ENCODE results near the gene RBBP9. TPM values are rescaled to one million over a fixed set of nuclear protein-coding genes. Genes with fewer than 3 reads are reported as not detected.

The RBBP9 gene
- total and polyA plus RNA-seq, 2 of the 4 experiments (the other 2 are of a cell fraction), result 4.8 to 31.4 TPM

- intact Hi-C loops (cut with micrococcal nuclease), result loop anchor here (10.0 kb wide), 1 partner anchor 59 kb away; no protein-coding TSS in a partner anchor
- H3K79me1 ChIP-seq (ENCODE audit: low read depth in 1 of 2, low read length in 2 of 2), result peaks cover 1 to 4% of the 10 kb centered on the region in 2 experiments; a peak in 2 of 4 replicates
- H3K18ac ChIP-seq (ENCODE audit: low read depth, low read length), result no peak overlapping the region
- H4K20me1 ChIP-seq (ENCODE audit: insufficient read depth, low read length), result no peaks in the 10 kb centered on the region
- no peak overlapping the region for H4K91ac ChIP-seq (ENCODE audit: insufficient read depth, low read depth, low read length)
- no CpG with 5 or more reads among the region's 6 CpGs for WGBS, 2 experiments (ENCODE audit: extremely low coverage in 2 of 2, insufficient read length in 1 of 2)
- no peak overlapping the region for H2BK15ac ChIP-seq (ENCODE audit: low read depth, low read length)
- no peak overlapping the region for H3K56ac ChIP-seq (ENCODE audit: extremely low read depth, insufficient read depth, low read length)
- no peak overlapping the region for H2BK120ac ChIP-seq (ENCODE audit: low read depth, low read length)
- no peak for TF ChIP-seq SMC3 (IDR thresholded peaks at IDR 0.05; ENCODE audit: low read depth, low read length)
- no peak for TF ChIP-seq BHLHE40 (IDR thresholded peaks at IDR 0.05; ENCODE audit: low read depth, low read length)
- TF ChIP-seq MAZ (IDR thresholded peaks at IDR 0.05; ENCODE audit: borderline replicate concordance, low read depth, low read length), result no peak
- TF ChIP-seq CEBPB (IDR thresholded peaks at IDR 0.05; ENCODE audit: low read depth, low read length), result no peak
- TF ChIP-seq RCOR1 (IDR thresholded peaks at IDR 0.05; ENCODE audit: insufficient replicate concordance, low read length), result no peak
- TF ChIP-seq NFE2L2 (IDR thresholded peaks at IDR 0.05; ENCODE audit: low read depth, low read length), result no peak
- TF ChIP-seq RAD21 (IDR thresholded peaks at IDR 0.05; ENCODE audit: low read length), result no peak
- TF ChIP-seq MAFK (IDR thresholded peaks at IDR 0.05; ENCODE audit: low read depth, low read length), result peak; percentile 73
- no peak overlapping the region for H4K8ac ChIP-seq (ENCODE audit: low read depth in 2 of 2, low read length in 2 of 2)
- H3K27ac ChIP-seq (ENCODE audit: insufficient read depth, low read length), result no peak overlapping the region
- dilution Hi-C loops (cut with HindIII; ENCODE audit: low sequenced_read_pairs, unreplicated experiment), result no loop called here
- no peak overlapping the region for H3K4ac ChIP-seq (ENCODE audit: low read depth, low read length)
- no peaks in the 10 kb centered on the region for H3K4me1 ChIP-seq (ENCODE audit: control insufficient read depth, insufficient read depth, low read length)
- H3K36me3 ChIP-seq (ENCODE audit: control insufficient read depth, insufficient read depth, low read length), result peaks cover 40% of the 10 kb centered on the region
- no peak for DNase-seq
- in situ Hi-C loops (cut with MboI; ENCODE audit: low sequenced_read_pairs), result loop anchor here (25.0 kb wide), 2 partner anchors 103 to 1503 kb away; no protein-coding TSS in a partner anchor
- H3K27me3 ChIP-seq (ENCODE audit: control insufficient read depth, insufficient read depth, low read length), result no peaks in the 10 kb centered on the region
- no peak overlapping the region for H3K4me2 ChIP-seq (ENCODE audit: low read depth, low read length)
- H3K9ac ChIP-seq (ENCODE audit: low read depth, low read length), result no peak overlapping the region
- H3K9me1 ChIP-seq (ENCODE audit: insufficient read depth, low read length), result 0 out of 2 replicates have a peak, but pooled peaks cover 5% of the 10 kb centered on the region
- H2AK9ac ChIP-seq (replicated peaks; ENCODE audit: low read depth, low read length, poor library complexity), result no peak overlapping the region
- no peak for ATAC-seq (ENCODE audit: low read depth)
- no peaks in the 10 kb centered on the region for H3K9me3 ChIP-seq (ENCODE audit: control insufficient read depth, insufficient read depth, low read length)
- ChIA-PET CTCF (no interaction called here), POLR2A (ENCODE audit: unreplicated experiment) (no interaction called here)
- H2BK20ac ChIP-seq (ENCODE audit: low read depth, low read length), result no peak overlapping the region
- H2BK5ac ChIP-seq (ENCODE audit: low read depth, low read length, poor library complexity, severe bottlenecking), result no peak overlapping the region
- no peak overlapping the region for H3K23ac ChIP-seq (ENCODE audit: low read depth, low read length)
- BruUV-seq (replicated peaks), result no TSS peak
- no peak overlapping the region for H2AFZ ChIP-seq (replicated peaks; ENCODE audit: low read length, poor library complexity)
- no peak overlapping the region for H4K5ac ChIP-seq (ENCODE audit: low read depth, low read length)
- H3K4me3 ChIP-seq (ENCODE audit: insufficient read depth, low read depth, low read length), result no peak overlapping the region
- H3K14ac ChIP-seq (replicated peaks; ENCODE audit: low read depth, low read length), result no peak overlapping the region
- no peak overlapping the region for H2AK5ac ChIP-seq (ENCODE audit: low read depth, low read length)
These were observed 37.1 kb upstream of the RBBP9 start for GRCh38 chr20:18533978-18534644.
